RKO (cell line): ENCODE measurements around the gene VPS29.
A peak's percentile ranks its signal among the peaks of the same experiment; 100 is the strongest.
"Not testable (repeated sequence)": the region's sequence is repeated elsewhere in the genome, so short reads cannot be mapped to it uniquely, and the experiment has no call there.

ENCODE experiments used
- DNase-seq: peaks from one replicate; pipeline ENCODE4 v3.0.0-alpha.2; 2016; ENCODE audit warnings: low spot score

VPS29 gene

DNA sequence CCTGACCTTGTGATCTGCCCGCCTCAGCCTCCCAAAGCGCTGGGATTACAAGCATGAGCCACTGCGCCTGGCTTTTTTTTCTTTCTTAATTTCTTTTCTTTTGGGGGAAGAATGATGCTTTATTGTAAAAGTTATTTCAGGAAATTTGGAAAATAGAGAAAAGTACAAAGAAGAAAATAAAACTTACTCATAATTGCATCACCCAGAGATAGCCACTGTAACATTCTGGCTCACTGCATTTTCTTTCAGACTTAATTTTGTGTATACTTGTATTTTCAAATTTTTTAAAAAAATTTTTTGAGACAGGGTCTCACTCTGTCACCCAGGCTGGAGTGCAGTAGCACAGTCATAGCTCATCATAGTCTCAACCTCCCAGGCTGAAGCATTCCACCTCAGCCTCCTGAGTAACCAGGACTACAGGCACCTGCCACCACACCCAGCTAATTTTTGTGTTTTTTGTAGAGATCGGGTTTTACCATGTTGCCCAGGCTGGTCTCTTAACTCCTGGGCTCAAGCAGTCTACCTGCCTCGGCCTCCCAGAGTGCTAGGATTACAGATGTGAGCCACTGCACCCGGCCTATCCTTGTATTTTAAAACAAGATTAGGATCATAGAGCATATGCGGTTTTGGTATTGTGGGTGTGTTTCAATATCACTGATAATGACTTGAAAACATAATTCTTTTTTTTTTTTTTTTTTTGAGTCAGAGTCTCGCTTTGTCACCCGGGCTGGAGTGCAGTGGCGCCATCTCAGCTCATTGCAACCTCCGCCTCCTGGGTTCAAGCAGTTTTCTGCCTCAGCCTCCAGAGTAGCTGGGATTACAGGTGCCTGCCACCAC, 19.2 kb upstream of the VPS29 start:
- DNase-seq: not testable (repeated sequence)

DNA sequence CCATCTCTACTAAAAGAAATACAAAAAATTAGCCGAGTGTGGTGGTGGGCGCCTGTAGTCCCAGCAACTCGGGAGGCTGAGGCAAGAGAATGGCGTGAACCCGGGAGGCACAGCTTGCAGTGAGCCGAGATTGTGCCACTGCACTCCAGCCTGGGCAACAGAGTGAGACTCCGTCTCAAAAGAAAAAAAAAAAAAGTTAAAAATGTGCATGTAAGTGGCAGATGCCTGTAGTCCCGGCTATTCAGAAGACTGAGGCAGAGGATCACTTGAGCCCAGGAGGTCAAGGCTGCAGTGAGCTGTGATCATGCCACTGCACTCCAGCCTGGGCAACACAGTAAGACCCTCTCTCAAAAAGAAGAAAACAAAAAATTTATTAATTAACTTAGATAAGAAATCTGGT, 16.1 kb upstream of the VPS29 start:
- not testable (repeated sequence) for DNase-seq

DNA sequence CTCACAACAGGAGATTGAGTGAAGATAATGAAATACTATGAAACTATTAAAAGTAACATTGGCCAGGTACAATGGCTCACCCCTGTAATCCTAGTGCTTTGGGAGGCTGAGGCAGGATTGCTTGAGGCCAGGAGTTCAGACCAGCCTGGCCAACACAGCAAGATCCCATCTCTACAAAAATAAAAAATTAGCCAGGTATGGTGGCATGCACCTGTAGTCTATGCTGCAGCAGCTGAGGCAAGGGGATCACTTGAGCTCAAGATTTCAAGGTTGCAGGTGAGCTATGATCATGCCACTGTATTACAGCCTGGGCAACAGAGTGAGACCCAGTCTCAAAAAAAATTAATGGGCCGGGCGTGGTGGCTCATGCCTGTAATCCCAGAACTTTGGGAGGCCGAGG, 15.1 kb upstream of the VPS29 start:
- DNase-seq: no peak

DNA sequence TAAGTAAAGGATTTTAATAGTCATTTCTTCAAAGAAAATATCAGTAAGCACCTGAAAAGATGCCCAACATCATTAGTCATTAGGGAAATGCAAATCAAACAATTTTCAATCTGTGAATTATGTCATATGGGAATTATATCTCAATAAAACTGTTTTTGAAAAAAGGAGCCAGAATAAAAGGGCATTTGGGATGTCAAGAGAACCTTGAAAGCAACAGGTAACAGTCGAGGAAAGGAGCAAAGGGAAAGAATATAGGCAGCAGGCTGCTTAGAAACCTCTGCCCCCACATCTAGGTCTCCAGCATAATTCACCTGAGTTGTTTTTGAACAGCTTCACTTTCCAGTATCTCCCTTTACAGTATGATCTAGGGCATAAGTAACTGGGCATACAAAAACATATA, 12.5 kb upstream of the VPS29 start:
- no peak for DNase-seq

DNA sequence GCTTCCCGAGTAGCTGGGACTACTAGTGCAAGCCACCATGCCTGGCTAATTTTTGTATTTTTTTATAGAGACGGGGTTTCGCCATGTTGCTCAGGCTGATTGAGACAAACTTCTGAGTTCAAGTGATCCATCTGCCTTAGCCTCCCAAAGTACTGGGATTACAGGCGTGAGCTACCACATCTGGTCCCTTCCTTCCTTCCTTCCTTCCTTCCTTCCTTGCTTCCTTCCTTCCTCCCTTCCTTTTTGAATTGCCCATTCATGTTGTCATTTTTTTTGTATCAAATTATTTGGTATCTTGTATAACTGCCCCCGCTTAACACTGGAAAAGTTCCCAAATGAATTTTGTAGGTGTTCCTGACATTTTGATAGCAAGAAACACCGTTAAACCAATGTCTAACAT, 11.9 kb upstream of the VPS29 start:
- no peak for DNase-seq

DNA sequence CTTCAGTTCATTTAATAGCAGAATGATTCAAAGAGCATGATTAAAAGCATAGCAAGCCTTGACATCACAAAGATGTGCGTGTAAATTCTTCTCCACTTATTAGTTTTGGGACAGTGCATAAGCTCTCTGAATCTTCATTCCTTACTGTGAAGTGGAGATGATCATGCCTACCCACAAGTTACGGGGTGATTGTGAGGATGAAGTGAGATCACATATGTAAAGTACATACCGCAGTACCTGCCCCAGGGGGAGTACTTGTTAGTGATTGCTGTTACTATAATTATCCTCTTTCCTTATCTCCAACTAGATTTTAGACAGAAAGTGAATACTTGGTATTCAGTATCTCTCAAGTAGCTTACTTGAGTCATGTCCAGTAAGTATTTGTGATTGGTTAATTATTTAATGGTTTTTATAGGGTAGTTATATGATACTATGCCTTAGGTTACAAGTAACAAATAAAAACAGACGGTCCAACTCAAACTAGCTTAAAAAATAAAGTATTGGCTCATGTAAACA, 6.2 kb upstream of the VPS29 start:
- DNase-seq: no peak

DNA sequence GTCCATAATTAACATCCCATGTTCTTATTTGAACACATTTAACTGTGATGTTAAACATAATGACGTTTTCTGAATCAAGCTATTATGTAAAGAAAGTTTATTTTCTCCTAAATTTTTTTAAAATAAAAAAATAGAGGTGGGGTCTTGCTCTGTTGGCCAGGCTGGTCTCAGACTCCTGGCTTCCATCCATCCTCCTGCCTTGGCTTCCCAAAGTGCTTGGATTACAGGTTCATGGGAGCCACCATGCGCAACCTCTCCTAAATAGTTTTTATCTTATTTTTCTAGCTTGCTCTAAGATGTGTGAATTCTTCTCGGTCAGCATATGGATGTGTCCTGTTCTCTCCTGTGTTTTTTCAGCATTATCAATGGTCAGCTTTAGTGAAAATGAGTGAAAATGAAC, 3.4 kb upstream of the VPS29 start:
- no peak for DNase-seq

DNA sequence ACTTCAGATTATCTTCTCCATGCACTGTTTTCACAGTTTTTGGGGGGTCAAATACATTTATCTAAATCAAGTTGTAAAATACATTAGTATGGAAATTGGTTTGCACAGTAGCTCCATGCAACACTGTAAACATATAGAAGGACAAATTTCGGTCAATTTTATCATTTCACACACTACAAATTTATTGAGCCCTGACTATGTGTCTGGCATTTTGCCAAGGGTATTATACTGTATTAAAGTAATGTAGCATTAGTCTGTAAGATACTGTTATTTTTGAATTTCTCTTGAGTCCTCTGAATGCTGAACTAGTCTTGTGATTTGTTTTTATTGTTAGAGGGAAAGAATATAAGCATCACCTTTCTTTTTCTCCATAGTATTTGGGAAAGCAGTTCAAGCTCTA, 1.5 kb upstream of the VPS29 start:
- DNase-seq: no peak

DNA sequence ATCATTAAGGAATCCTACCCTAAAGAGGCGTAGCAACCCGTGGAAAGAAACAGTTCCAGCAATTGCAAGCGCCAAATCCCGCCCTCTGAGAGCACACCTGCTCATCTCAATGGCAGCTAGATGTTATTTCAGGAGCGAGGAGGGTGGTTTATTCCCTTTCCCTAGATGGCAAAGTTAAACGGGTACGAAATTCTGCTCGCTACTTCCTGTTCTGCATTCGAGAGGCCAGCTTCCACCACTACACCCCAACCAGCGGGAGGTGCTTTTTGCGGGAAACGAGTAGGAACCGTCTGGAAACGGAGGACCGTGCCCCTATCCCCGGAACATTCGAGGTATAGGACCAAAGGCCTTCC, 536 bp downstream of the VPS29 start:
- DNase-seq: peak; percentile 87

DNA sequence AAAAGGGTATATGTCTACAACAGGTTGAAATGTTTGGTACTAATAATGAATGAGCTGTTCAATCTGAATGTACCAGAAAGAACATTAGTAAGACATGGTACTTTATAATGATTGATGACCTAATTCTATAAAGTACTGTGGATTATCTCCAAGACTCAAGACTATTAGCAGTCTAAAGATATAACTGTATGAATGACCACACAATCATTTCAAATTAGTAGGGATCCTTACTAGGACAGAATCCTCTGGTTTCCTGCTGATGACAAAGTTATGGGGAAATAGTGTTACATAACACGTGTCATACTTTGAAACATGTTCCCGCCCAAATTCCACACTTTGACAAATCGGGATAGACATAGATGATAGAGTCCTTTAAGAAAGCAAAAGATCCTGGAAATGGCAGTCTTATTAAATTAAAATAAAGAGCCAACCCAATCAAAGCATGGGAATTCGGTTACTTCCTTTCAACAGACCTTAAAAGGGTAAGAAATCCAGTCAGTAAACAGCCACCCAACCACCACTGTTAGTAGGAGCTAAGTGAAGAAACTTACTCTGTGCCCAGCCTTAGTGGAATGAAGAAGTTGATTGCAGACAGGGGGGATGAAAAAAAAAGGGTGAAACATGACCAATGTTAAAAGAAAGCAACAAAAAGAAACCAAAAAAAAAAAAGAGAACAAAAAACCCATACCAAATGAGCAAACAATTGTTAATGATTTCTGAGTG, 2.8 kb downstream of the VPS29 start:
- DNase-seq: peak; percentile 87

DNA sequence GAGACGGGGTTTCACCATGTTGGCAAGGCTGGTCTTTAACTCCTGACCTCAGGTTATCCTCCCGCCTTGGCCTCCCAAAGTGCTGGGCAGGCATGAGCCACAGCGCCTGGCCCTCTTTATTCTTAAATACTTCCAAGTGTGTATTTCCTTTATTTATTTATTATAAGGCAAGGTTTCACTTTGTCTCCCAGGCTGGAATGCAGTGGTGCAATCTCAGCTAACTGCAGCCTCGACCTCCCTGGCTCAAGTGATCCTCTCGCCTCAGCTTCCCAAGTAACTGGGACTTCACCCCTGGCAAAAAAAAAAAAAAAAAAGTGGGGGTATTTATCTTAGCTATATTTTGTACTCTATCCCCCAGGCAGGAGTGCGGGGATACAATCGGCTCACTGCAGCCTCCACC, 26.5 kb downstream of the VPS29 start:
- DNase-seq: no peak

DNA sequence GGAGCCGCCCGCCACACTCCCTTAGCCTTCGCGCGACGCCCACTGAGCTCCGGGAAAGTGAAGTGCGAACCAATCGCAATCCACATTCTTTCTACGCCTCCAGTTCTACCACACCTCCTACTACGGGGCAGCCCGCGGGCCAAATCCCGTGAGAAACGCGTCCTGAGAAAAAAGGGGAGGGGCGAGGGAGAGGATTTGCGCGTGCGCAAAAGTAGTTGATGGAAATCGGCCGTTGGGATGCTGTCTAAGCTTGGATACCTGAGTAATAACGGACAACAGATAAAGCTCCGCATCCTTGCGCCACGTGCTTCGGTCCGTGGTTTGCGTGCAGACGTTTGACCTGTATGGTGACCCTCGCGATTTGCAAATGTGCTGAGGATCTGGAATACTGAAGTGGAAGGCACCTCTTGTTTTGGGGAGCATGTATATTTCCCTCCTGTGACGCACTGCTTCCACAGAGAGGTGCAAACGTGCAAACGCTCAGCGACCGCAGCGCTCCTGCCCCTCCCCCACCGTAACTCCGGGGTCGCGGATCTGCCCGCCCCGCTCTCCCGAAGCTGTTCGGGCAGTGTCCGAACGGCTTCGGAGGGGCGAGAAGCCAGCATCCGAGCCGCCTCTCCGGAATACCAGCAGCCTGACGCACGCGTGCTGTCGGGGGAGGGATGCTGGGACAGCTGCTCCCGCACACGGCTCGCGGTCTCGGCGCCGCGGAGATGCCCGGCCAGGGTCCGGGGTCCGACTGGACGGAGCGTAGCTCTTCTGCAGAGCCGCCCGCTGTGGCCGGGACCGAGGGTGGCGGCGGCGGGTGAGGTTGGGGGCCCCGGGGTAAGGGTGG, 33.5 kb downstream of the VPS29 start, which contains the start of the genes FAM216A and GPN3:
TSS of gene FAM216A (plus strand) at position 632 of the 835 bp plus-strand sequence. CDS start at position 663, 31 bp downstream.
TSS of gene GPN3 (minus strand) at position 44 of the 835 bp plus-strand sequence. CDS start 54 bp downstream, outside the sequence.
- DNase-seq: peak; percentile 98

DNA sequence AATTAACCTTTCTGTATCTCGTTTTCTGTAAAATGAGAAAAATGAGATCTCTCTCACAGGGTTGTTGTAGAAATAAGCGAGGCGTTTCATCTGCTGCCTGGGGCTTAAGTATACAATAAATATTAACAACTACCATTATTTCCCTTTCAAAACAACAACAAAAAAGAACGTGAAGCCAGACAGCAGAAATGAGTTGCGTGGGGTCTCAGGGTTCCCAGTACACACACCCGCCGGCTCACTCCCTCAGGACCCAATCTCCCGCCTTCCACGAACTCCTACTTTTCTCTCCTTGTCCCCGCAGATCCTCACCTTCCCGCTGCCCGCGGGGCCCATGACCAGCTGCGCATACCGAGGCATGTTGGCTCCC, 34.1 kb downstream of the VPS29 start:
- DNase-seq: no peak

DNA sequence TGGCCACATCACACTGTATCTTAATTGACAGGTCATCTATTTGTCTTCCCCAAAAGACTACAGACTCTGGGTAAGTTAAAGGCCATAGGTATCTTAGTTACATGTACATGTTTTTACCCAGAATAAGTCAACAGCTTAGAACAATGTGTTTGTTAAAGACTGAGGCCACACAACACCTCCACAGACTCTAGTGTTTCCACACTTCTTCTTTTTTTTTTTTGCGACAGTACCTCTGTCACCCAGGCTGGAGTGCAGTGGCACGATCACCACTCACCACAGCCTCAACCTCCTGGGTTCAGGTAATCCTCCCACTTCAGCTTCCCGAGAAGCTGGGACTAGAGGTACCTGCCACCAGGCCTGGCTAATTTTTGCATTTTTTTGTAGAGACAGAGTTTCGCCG, 35.1 kb downstream of the VPS29 start:
- no peak for DNase-seq

DNA sequence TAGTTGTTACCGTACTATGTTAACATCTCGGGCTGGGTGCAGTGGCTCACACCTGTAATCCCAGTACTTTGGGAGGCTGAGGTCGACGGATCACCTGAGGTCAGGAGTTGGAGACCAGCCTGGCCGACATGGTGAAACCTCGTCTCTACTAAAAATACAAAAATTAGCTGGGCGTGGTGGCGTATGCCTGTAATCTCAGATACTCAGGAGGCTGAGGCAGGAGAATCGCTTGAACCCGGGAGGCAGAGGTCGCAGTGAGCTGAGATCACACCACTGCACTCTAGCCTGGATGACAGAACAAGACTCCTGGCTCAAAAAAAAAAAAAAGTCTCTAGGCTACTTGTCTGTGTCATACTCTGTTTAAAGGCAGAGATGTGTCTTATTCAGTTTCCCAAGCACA, 36.1 kb downstream of the VPS29 start:
- not testable (repeated sequence) for DNase-seq

DNA sequence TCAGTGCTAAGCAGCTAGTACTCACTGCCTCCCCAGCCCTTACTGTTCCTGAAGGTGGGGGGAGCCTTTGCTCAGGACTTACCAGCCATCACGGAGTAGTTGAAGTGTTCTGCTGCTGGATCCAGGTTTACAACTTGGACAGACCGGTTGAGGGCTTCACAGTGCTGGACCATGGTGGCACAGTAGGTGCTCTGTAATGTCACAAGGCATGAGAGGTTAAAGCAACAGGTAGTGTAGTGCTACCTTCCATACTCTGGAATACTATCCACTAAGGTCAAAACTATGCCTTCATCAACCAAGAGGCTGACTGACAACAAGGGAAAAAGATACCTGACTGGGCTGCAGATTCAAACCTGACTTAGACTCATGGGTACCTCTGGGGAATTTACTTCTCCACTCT, 36.9 kb downstream of the VPS29 start:
- DNase-seq: no peak

DNA sequence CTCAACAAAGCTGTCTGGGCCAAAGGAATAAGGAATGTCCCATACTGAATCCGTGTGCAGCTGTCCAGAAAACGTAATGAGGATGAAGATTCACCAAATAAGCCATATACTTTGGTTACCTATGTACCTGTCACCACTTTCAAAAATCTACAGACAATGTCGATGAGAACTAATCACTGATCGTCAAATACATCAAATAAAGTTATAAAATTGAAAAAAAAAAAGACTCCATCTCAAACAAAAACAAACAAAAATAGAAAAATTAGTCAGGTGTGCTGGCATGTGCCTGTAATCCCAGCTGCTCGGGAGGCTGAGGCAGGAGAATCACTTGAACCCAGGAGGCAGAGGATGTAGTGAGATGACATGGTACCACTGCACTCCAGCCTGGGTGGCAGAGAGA, 40.7 kb downstream of the VPS29 start:
- DNase-seq: not testable (repeated sequence)

DNA sequence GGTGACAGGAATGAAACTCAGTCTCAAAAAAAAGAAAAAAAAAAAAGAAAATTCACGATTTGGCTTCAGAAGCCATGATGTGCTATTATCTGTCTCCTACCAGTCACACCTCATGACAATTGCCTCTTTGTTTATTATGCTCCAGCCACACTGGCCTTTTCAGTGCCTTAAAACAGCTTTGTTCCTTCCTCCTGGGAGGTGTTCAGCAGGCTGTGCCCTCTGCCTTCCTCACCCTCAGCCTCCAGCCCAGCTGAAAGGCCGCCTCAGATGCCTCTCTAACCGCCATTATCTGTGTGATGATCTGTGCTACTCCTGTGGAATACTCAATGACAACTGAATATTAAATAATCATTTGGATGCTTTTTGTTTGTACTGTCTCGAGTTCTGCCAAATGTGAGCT, 43.2 kb downstream of the VPS29 start:
- DNase-seq: no peak

DNA sequence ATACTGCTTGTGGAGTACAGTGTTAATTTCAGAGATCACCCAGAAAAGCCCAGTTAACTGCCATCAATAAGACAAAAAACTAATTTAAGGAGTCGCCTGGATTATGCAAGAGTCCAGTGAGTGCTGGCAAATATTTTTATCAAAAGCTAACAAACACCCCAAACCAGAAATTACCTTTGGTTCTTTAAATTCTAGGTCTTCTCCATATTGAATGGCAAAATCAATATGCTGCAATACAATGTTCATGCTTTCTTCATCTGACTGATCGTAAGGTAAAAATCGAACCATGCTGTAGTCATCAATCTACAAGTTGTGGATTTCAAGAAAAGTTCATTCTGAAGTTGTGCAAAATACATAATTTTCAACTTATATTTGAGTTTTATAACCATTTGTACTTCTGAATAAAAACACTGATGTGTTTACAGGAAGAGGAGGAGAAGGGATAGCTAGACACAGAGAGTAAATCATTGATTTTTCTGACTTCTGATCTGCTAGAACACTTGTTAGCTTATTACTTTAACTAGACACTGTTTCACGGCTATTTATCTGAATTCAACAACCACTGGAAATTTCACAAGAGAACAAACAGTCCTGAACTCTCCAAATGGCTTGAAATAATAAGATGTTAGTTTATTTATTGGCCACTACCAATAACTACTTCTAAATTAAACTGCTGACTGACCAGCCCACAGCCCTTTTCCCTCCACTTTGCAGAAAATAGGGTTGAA, 48.2 kb downstream of the VPS29 start:
- DNase-seq: no peak

DNA sequence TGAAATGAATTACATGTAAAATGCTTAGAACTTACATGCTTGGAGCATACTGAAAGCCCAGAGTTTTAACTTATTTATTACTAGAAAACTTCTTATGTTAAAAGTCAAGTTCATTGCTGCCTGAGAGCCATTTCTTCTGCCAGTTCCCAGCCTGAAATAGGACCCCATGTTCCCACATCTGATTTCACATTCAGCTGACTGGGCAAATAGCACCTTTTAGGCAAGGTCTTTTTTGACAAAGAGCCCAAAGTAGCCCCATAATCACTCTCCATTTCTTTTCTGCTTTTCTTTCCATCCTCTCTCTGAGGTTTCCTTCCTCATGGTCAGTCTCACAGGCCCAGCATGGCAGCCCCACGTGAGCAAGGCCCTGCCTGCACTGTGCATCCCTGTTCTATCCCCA, 50.6 kb downstream of the VPS29 start:
- no peak for DNase-seq

DNA sequence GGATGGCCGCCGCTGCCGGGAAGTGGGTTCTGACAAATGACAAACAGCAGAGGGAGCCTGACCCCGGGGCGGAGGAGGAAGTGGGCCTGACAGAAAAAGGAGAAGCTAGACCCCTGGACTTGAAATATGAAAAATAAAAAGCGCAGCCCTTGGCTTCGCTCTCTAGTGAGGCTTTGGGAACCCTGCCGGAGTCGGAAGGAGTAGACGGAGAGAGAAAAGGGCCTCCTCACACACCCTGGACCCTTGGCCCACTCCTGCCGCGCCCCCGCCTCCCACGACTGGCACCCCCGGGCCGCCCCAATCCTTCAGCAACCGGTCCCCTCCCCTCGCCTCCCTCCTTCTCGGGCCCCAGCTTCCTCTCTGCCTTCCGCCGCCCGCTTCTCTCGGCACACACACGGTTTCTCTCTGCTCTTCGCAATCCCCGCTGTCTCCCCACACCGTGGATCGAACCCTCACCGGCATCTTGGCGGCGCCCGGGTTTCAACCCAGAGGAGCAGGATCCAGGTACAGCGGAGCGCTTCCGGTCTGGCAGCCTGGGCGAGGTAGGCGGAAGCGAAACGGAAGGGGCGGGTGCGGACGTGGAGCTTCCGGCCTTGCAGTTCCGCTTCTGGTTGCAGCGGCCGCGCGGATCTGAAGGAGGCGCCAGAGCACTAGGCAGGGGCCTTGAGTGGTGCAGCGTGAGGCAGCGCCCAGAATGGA, 52.0 kb downstream of the VPS29 start, which contains the start of gene ARPC3:
TSS of gene ARPC3 (minus strand) at position 539 of the 699 bp plus-strand sequence. CDS start at position 462, 77 bp downstream.
- DNase-seq: peak; percentile 100
